ENCODE data around the gene NAT8.
A peak's percentile ranks its signal among the peaks of the same experiment; 100 is the strongest.
"Not testable (repeated sequence)": the region's sequence is repeated elsewhere in the genome, so short reads cannot be mapped to it uniquely, and the experiment has no call there.

NAT8 gene

GRCh38 chr2:73642338-73643018, at the start of gene NAT8:
Gene NAT8 (minus strand): TSS chr2:73642422. CDS start chr2:73641628, 794 bp downstream.
- no peak within 1 kb of the TSS for H3K27ac Mint-ChIP-seq
- H3K4me1 Mint-ChIP-seq (ENCODE audit: low read depth): no peaks in the 10 kb centered on the region
- no peaks in the 10 kb centered on the region for H3K36me3 Mint-ChIP-seq (ENCODE audit: low read depth)
- peaks cover 8% of the 10 kb centered on the region for H3K9me3 Mint-ChIP-seq
- no peak within 1 kb of the TSS for H3K4me3 Mint-ChIP-seq
- H3K27me3 Mint-ChIP-seq (ENCODE audit: low read depth): no peaks in the 10 kb centered on the region
- no peak for DNase-seq (ENCODE audit: low spot score)

GRCh38 chr2:73690372-73691088, 48.3 kb upstream of the NAT8 start:
- not testable (repeated sequence) for H3K4me3 Mint-ChIP-seq; H3K36me3 Mint-ChIP-seq (ENCODE audit: low read depth); H3K9me3 Mint-ChIP-seq; H3K27ac Mint-ChIP-seq; H3K4me1 Mint-ChIP-seq (ENCODE audit: low read depth); H3K27me3 Mint-ChIP-seq (ENCODE audit: low read depth)
- peak; percentile 9 for DNase-seq (ENCODE audit: low spot score)

- H3K27me3 Mint-ChIP-seq (ENCODE audit: low read depth); H3K9me3 Mint-ChIP-seq; H3K27ac Mint-ChIP-seq; H3K4me1 Mint-ChIP-seq (ENCODE audit: low read depth); H3K4me3 Mint-ChIP-seq; H3K36me3 Mint-ChIP-seq (ENCODE audit: low read depth); DNase-seq (ENCODE audit: low spot score): not testable (repeated sequence)
These were observed 46.3 kb upstream of the NAT8 start for GRCh38 chr2:73688494-73688893.

GRCh38 chr2:73685764-73686438, 43.7 kb upstream of the NAT8 start:
- no peak overlapping the region for H3K27ac Mint-ChIP-seq
- peaks cover 2% of the 10 kb centered on the region for H3K27me3 Mint-ChIP-seq (ENCODE audit: low read depth)
- no peaks in the 10 kb centered on the region for H3K36me3 Mint-ChIP-seq (ENCODE audit: low read depth)
- no peaks in the 10 kb centered on the region for H3K4me1 Mint-ChIP-seq (ENCODE audit: low read depth)
- DNase-seq (ENCODE audit: low spot score): no peak
- no peak overlapping the region for H3K4me3 Mint-ChIP-seq
- no peaks in the 10 kb centered on the region for H3K9me3 Mint-ChIP-seq

- not testable (repeated sequence) for H3K4me1 Mint-ChIP-seq (ENCODE audit: low read depth); H3K4me3 Mint-ChIP-seq; H3K36me3 Mint-ChIP-seq (ENCODE audit: low read depth); H3K27ac Mint-ChIP-seq; DNase-seq (ENCODE audit: low spot score); H3K9me3 Mint-ChIP-seq; H3K27me3 Mint-ChIP-seq (ENCODE audit: low read depth)
These were observed 42.7 kb upstream of the NAT8 start for GRCh38 chr2:73684905-73685304.

GRCh38 chr2:73684325-73684724, 42.1 kb upstream of the NAT8 start:
- H3K4me3 Mint-ChIP-seq; H3K36me3 Mint-ChIP-seq (ENCODE audit: low read depth); DNase-seq (ENCODE audit: low spot score); H3K9me3 Mint-ChIP-seq; H3K4me1 Mint-ChIP-seq (ENCODE audit: low read depth); H3K27me3 Mint-ChIP-seq (ENCODE audit: low read depth); H3K27ac Mint-ChIP-seq: not testable (repeated sequence)

- not testable (repeated sequence) for H3K27me3 Mint-ChIP-seq (ENCODE audit: low read depth); H3K4me3 Mint-ChIP-seq; H3K36me3 Mint-ChIP-seq (ENCODE audit: low read depth); H3K4me1 Mint-ChIP-seq (ENCODE audit: low read depth); DNase-seq (ENCODE audit: low spot score); H3K27ac Mint-ChIP-seq; H3K9me3 Mint-ChIP-seq
These were observed 37.8 kb upstream of the NAT8 start for GRCh38 chr2:73679951-73680571.

GRCh38 chr2:73679237-73679636, 37.0 kb upstream of the NAT8 start:
- H3K27me3 Mint-ChIP-seq (ENCODE audit: low read depth); H3K9me3 Mint-ChIP-seq: not testable (repeated sequence)

GRCh38 chr2:73678008-73678407, 35.8 kb upstream of the NAT8 start:
- not testable (repeated sequence) for H3K4me1 Mint-ChIP-seq (ENCODE audit: low read depth); H3K4me3 Mint-ChIP-seq; H3K9me3 Mint-ChIP-seq; H3K36me3 Mint-ChIP-seq (ENCODE audit: low read depth); DNase-seq (ENCODE audit: low spot score); H3K27ac Mint-ChIP-seq; H3K27me3 Mint-ChIP-seq (ENCODE audit: low read depth)

More at GRCh38 chr2:73679237-73679636, 37.0 kb upstream of the NAT8 start:
- H3K36me3 Mint-ChIP-seq (ENCODE audit: low read depth); H3K27ac Mint-ChIP-seq; DNase-seq (ENCODE audit: low spot score); H3K4me3 Mint-ChIP-seq; H3K4me1 Mint-ChIP-seq (ENCODE audit: low read depth): not testable (repeated sequence)

- not testable (repeated sequence) for H3K27ac Mint-ChIP-seq; H3K9me3 Mint-ChIP-seq; H3K36me3 Mint-ChIP-seq (ENCODE audit: low read depth); DNase-seq (ENCODE audit: low spot score); H3K4me1 Mint-ChIP-seq (ENCODE audit: low read depth); H3K4me3 Mint-ChIP-seq; H3K27me3 Mint-ChIP-seq (ENCODE audit: low read depth)
These were observed 34.0 kb upstream of the NAT8 start for GRCh38 chr2:73676211-73676610.

GRCh38 chr2:73674696-73675157, 32.5 kb upstream of the NAT8 start:
- not testable (repeated sequence) for H3K4me1 Mint-ChIP-seq (ENCODE audit: low read depth); H3K27ac Mint-ChIP-seq; H3K27me3 Mint-ChIP-seq (ENCODE audit: low read depth); H3K36me3 Mint-ChIP-seq (ENCODE audit: low read depth); H3K9me3 Mint-ChIP-seq; H3K4me3 Mint-ChIP-seq; DNase-seq (ENCODE audit: low spot score)

GRCh38 chr2:73669976-73670375, 27.8 kb upstream of the NAT8 start:
- not testable (repeated sequence) for DNase-seq (ENCODE audit: low spot score); H3K9me3 Mint-ChIP-seq; H3K4me1 Mint-ChIP-seq (ENCODE audit: low read depth); H3K27me3 Mint-ChIP-seq (ENCODE audit: low read depth); H3K27ac Mint-ChIP-seq; H3K36me3 Mint-ChIP-seq (ENCODE audit: low read depth); H3K4me3 Mint-ChIP-seq

GRCh38 chr2:73667239-73667638, 25.0 kb upstream of the NAT8 start:
- H3K4me3 Mint-ChIP-seq; H3K27ac Mint-ChIP-seq; H3K36me3 Mint-ChIP-seq (ENCODE audit: low read depth); H3K4me1 Mint-ChIP-seq (ENCODE audit: low read depth); H3K27me3 Mint-ChIP-seq (ENCODE audit: low read depth); H3K9me3 Mint-ChIP-seq; DNase-seq (ENCODE audit: low spot score): not testable (repeated sequence)

- DNase-seq (ENCODE audit: low spot score): no peak
- Mint-ChIP-seq H3K27ac (no peak overlapping the region), H3K36me3 (ENCODE audit: low read depth) (no peaks in the 10 kb centered on the region), H3K4me1 (ENCODE audit: low read depth) (no peaks in the 10 kb centered on the region), H3K27me3 (ENCODE audit: low read depth) (peaks cover 1% of the 10 kb centered on the region), H3K4me3 (no peak overlapping the region), H3K9me3 (no peaks in the 10 kb centered on the region)
These were observed 12.0 kb upstream of the NAT8 start for GRCh38 chr2:73654175-73654574.
